NOMO-1 treated with dmso at 0.1 percent for 144 hours (cell line): ENCODE results near the gene WNK2.
"Not testable (repeated sequence)": the region's sequence is repeated elsewhere in the genome, so short reads cannot be mapped to it uniquely, and the experiment has no call there.

Source experiments
- DNase-seq: peaks from one replicate; lab custom pipeline; 2025; ENCODE audit not compliant: unreplicated experiment; lab: John Stamatoyannopoulos, UW

WNK2 gene

GRCh38 chr9:93183663-93184431, at the start of gene WNK2:
Gene WNK2 (plus strand): TSS chr9:93184139. CDS start chr9:93184930, 791 bp downstream.
- DNase-seq = no peak

GRCh38 chr9:93134740-93135444, 49.0 kb upstream of the WNK2 start:
- DNase-seq = no peak

GRCh38 chr9:93136011-93136440, 47.9 kb upstream of the WNK2 start:
- DNase-seq = no peak

GRCh38 chr9:93137362-93137761, 46.6 kb upstream of the WNK2 start:
- DNase-seq = no peak

- no peak for DNase-seq
Measured at GRCh38 chr9:93138171-93138764, 45.7 kb upstream of the WNK2 start.

- DNase-seq = no peak
Measured at GRCh38 chr9:93139365-93140182, 44.4 kb upstream of the WNK2 start.

GRCh38 chr9:93141771-93142483, 42.0 kb upstream of the WNK2 start:
- no peak for DNase-seq

- DNase-seq = no peak
Measured at GRCh38 chr9:93143830-93144530, 40.0 kb upstream of the WNK2 start.

GRCh38 chr9:93146696-93147095, 37.2 kb upstream of the WNK2 start:
- DNase-seq = not testable (repeated sequence)

- DNase-seq = no peak
Measured at GRCh38 chr9:93147632-93148031, 36.3 kb upstream of the WNK2 start.

GRCh38 chr9:93148721-93149120, 35.2 kb upstream of the WNK2 start:
- no peak for DNase-seq

- DNase-seq = no peak
Measured at GRCh38 chr9:93149361-93149760, 34.6 kb upstream of the WNK2 start.

- no peak for DNase-seq
Measured at GRCh38 chr9:93151097-93151784, 32.7 kb upstream of the WNK2 start.

GRCh38 chr9:93154293-93154903, 29.5 kb upstream of the WNK2 start:
- peak; percentile 16 for DNase-seq

- DNase-seq = no peak
Measured at GRCh38 chr9:93155716-93156474, 28.0 kb upstream of the WNK2 start.

- DNase-seq = no peak
Measured at GRCh38 chr9:93156475-93157008, 27.4 kb upstream of the WNK2 start.

GRCh38 chr9:93159601-93160471, 24.1 kb upstream of the WNK2 start:
- peak; percentile 69 for DNase-seq
